SK-N-SH treated with all-trans-retinoic acid at 6 μM for 48 hours (cell line): ENCODE results near the gene TECTA.

Experiments used
- ISL1 ChIP-seq: fragments of 250-450 bp; sonication (Bioruptor Pico); IDR thresholded peaks from 2 replicates; pipeline ENCODE4 v2.1.2; 2022; ENCODE audit warnings: mild to moderate bottlenecking, moderate library complexity
- RARB ChIP-seq: fragments of 250-450 bp; sonication (Bioruptor Pico); IDR thresholded peaks from 2 replicates; pipeline ENCODE4 v1.8.0; 2021; ENCODE audit warnings: mild to moderate bottlenecking, moderate library complexity
- TCF4 ChIP-seq: fragments of 250-450 bp; sonication (Bioruptor Pico); IDR thresholded peaks from 2 replicates; pipeline ENCODE4 v1.8.0; 2021; ENCODE audit warnings: mild to moderate bottlenecking, moderate library complexity, borderline replicate concordance
- ZNF565 ChIP-seq: fragments of 450-650 bp; formaldehyde crosslinking; conservative IDR thresholded peaks from 2 replicates; pipeline ENCODE4 v1.5.0; 2020; ENCODE audit warnings: low read depth, mild to moderate bottlenecking, moderate library complexity

- TF ChIP-seq TCF4, result no peak
- no peak for TF ChIP-seq ZNF565
- no peak for TF ChIP-seq RARB
- no peak for TF ChIP-seq ISL1 (CRISPR knock-in tag)
These were observed 43.1 kb upstream of the TECTA start for GRCh38 chr11:121057922-121058321.
